ENCODE results near the gene NR2C1.
A peak's percentile ranks its signal among the peaks of the same experiment; 100 is the strongest.

GRCh38 chr12:94980577-94980976 lies 92.8 kb downstream of the NR2C1 start:
- TF ChIP-seq CTCF (conservative IDR thresholded peaks at IDR 0.05) (peak; percentile 60), ZFX (IDR thresholded peaks at IDR 0.05) (no peak)

All from C4-2B (cell line).